ENCODE data around the gene WFS1.

GRCh38 chr4:6227412-6228157, 42.1 kb upstream of the WFS1 start:
- TF ChIP-seq CTCF (conservative IDR thresholded peaks at IDR 0.05 in 1 of 2, IDR thresholded peaks at IDR 0.05 in 1 of 2; ENCODE audit: extremely low read depth in 1 of 2, insufficient read depth in 1 of 2, low read depth in 1 of 2, low read length in 2 of 2) (no peak), EZH2 (IDR thresholded peaks at IDR 0.05; ENCODE audit: borderline replicate concordance, low read length) (no peak)

Data from mammary epithelial cell (primary cell).